Activated T-cell treated with anti-CD3 and anti-CD28 coated beads for 1 hour (primary cell): Measurements from ENCODE around the gene ANXA8L1.
"Not testable (repeated sequence)": the region's sequence is repeated elsewhere in the genome, so short reads cannot be mapped to it uniquely, and the experiment has no call there.

ENCODE experiments used
- DNase-seq: peaks from one replicate; pipeline ENCODE4 v3.0.0-alpha.2; 2020; ENCODE audit warnings: low read depth

ANXA8L1 gene

GRCh38 chr10:46375406-46375805, at the start of gene ANXA8L1:
TSS of gene ANXA8L1 (plus strand) at chr10:46375776. CDS start at chr10:46375852, 76 bp downstream.
- not testable (repeated sequence) for DNase-seq

- no peak for DNase-seq
Observed at GRCh38 chr10:46326066-46326465, 49.5 kb upstream of the ANXA8L1 start.

GRCh38 chr10:46326971-46327370, 48.6 kb upstream of the ANXA8L1 start:
- DNase-seq: no peak

GRCh38 chr10:46327685-46328084, 47.9 kb upstream of the ANXA8L1 start:
- no peak for DNase-seq

- no peak for DNase-seq
Observed at GRCh38 chr10:46328853-46329689, 46.5 kb upstream of the ANXA8L1 start.

GRCh38 chr10:46329690-46330016, 45.9 kb upstream of the ANXA8L1 start:
- no peak for DNase-seq

GRCh38 chr10:46330894-46331293, 44.7 kb upstream of the ANXA8L1 start:
- DNase-seq: no peak

- DNase-seq: not testable (repeated sequence)
Observed at GRCh38 chr10:46365484-46365883, 10.1 kb upstream of the ANXA8L1 start.

- DNase-seq: not testable (repeated sequence)
Observed at GRCh38 chr10:46367209-46367608, 8.4 kb upstream of the ANXA8L1 start.

GRCh38 chr10:46367666-46368240, 7.8 kb upstream of the ANXA8L1 start:
- not testable (repeated sequence) for DNase-seq

GRCh38 chr10:46368956-46369355, 6.6 kb upstream of the ANXA8L1 start:
- not testable (repeated sequence) for DNase-seq

GRCh38 chr10:46374410-46374809, 1.2 kb upstream of the ANXA8L1 start:
- not testable (repeated sequence) for DNase-seq

GRCh38 chr10:46377022-46377421, 1.4 kb downstream of the ANXA8L1 start:
- DNase-seq: not testable (repeated sequence)

GRCh38 chr10:46377651-46378050, 2.1 kb downstream of the ANXA8L1 start:
- DNase-seq: not testable (repeated sequence)

- not testable (repeated sequence) for DNase-seq
Observed at GRCh38 chr10:46378108-46378507, 2.5 kb downstream of the ANXA8L1 start.

- DNase-seq: not testable (repeated sequence)
Observed at GRCh38 chr10:46379233-46379848, 3.8 kb downstream of the ANXA8L1 start.

GRCh38 chr10:46385858-46386257, 10.3 kb downstream of the ANXA8L1 start:
- not testable (repeated sequence) for DNase-seq

- DNase-seq: not testable (repeated sequence)
Observed at GRCh38 chr10:46386694-46387093, 11.1 kb downstream of the ANXA8L1 start.

GRCh38 chr10:46387309-46387902, 11.8 kb downstream of the ANXA8L1 start:
- not testable (repeated sequence) for DNase-seq

GRCh38 chr10:46391422-46391821, 15.8 kb downstream of the ANXA8L1 start:
- DNase-seq: not testable (repeated sequence)

GRCh38 chr10:46396441-46397279, 21.1 kb downstream of the ANXA8L1 start:
- DNase-seq: not testable (repeated sequence)

GRCh38 chr10:46397767-46398166, 22.2 kb downstream of the ANXA8L1 start:
- not testable (repeated sequence) for DNase-seq
